HFFc6 (cell line): ENCODE data around the gene DRAXIN. TPM values are rescaled to one million over a fixed set of nuclear protein-coding genes. Genes with fewer than 3 reads are reported as not detected.

Experiments
- DNase-seq: peaks from one replicate; pipeline ENCODE4 v3.0.0-alpha.2; 2018
- H3K27ac Mint-ChIP-seq: 2 replicates; pipeline ENCODE4 v1.8.0; 2020; ENCODE audit warnings: mild to moderate bottlenecking, mixed read lengths
- H3K27me3 Mint-ChIP-seq: 2 replicates; pipeline ENCODE4 v1.8.0; 2021; ENCODE audit warnings: mild to moderate bottlenecking, moderate library complexity, mixed read lengths; ENCODE audit not compliant: insufficient read depth
- H3K36me3 Mint-ChIP-seq: 2 replicates; pipeline ENCODE4 v1.8.0; 2021; ENCODE audit warnings: low read depth, mixed read lengths
- H3K4me1 Mint-ChIP-seq: 2 replicates; pipeline ENCODE4 v1.8.0; 2020; ENCODE audit warnings: low read depth, mixed read lengths
- H3K4me3 Mint-ChIP-seq: 2 replicates; pipeline ENCODE4 v1.8.0; 2020; ENCODE audit warnings: mild to moderate bottlenecking, moderate library complexity, mixed read lengths
- H3K9me3 Mint-ChIP-seq: 2 replicates; pipeline ENCODE4 v1.8.0; 2020; ENCODE audit warnings: mild to moderate bottlenecking, mixed read lengths
- total RNA-seq, 6 experiments: library from RNA; stranded (reverse); fragmentation: NEBNext Ultra II Directional; extraction: Animal tissue kit (Norgen Biotek cat#: 25700); gene quantifications; 2 replicates in 1 of 6; 3 replicates in 5 of 6; pipeline ENCODE4 v1.2.3, GENCODE V29; 2021
- TF ChIP-seq, protein P1 (sequence below): fragments of 200-600 bp; sonication (generic); IDR thresholded peaks from 2 replicates; pipeline ENCODE4 v1.5.0; 2021; ENCODE audit warnings: antibody characterized with exemption, mild to moderate bottlenecking

DRAXIN gene
- total RNA-seq, 6 experiments from 2014 or later = not detected

DNA sequence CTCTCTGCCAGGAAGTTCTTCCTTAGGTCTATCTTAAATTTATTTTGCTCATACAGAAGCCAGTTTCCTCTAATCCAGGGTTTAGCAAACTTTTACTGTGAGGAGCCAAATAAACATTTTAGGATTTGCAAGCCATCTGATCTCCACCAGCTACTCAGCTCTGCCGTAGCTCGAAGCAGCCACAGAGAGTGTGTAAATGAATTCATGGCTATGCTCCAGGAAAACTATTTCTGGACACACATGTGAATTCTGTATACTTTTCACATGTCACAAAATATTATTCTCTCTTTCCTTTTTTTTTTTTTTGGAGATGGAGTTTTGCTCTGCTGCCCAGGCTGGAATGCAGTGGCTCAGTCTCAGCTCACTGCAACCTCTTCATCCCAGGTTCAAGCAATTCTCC, 31.0 kb downstream of the DRAXIN start:
- Mint-ChIP-seq H3K36me3 (no peaks in the 10 kb centered on the region), H3K27ac (no peak overlapping the region), H3K4me1 (peaks cover 8% of the 10 kb centered on the region; the same call in 1 of the 2 replicates), H3K27me3 (peaks cover 19% of the 10 kb centered on the region), H3K4me3 (no peak overlapping the region), H3K9me3 (no peaks in the 10 kb centered on the region)
- TF ChIP-seq, protein P1, sequence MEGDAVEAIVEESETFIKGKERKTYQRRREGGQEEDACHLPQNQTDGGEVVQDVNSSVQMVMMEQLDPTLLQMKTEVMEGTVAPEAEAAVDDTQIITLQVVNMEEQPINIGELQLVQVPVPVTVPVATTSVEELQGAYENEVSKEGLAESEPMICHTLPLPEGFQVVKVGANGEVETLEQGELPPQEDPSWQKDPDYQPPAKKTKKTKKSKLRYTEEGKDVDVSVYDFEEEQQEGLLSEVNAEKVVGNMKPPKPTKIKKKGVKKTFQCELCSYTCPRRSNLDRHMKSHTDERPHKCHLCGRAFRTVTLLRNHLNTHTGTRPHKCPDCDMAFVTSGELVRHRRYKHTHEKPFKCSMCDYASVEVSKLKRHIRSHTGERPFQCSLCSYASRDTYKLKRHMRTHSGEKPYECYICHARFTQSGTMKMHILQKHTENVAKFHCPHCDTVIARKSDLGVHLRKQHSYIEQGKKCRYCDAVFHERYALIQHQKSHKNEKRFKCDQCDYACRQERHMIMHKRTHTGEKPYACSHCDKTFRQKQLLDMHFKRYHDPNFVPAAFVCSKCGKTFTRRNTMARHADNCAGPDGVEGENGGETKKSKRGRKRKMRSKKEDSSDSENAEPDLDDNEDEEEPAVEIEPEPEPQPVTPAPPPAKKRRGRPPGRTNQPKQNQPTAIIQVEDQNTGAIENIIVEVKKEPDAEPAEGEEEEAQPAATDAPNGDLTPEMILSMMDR = no peak
- DNase-seq = no peak

DNA sequence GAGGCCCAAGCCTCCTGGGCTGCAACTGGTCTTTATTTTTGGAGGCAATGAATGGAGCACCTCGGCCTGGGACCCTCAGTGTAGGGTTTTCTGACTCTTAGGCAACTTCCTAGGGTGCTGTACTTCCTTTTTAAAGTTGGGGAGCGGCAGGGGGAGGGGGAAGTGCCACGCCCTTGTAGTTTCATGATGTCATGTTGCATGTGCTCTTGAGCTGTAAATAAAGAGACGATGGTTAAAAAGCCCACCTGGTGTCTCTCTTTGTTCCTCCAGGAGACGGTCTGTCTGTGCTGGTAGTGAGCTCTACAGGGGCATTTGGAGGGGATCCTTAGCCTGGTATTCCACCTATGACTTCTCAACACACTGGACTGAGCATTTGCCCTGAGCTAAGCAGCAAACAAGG, 34.1 kb downstream of the DRAXIN start:
- Mint-ChIP-seq H3K36me3 (no peaks in the 10 kb centered on the region), H3K27ac (no peak overlapping the region), H3K27me3 (peaks cover 19% of the 10 kb centered on the region), H3K9me3 (no peaks in the 10 kb centered on the region), H3K4me3 (no peak overlapping the region), H3K4me1 (peaks cover 5% of the 10 kb centered on the region; the same call in 1 of the 2 replicates)
- TF ChIP-seq, protein P1 = no peak
- no peak for DNase-seq

DNA sequence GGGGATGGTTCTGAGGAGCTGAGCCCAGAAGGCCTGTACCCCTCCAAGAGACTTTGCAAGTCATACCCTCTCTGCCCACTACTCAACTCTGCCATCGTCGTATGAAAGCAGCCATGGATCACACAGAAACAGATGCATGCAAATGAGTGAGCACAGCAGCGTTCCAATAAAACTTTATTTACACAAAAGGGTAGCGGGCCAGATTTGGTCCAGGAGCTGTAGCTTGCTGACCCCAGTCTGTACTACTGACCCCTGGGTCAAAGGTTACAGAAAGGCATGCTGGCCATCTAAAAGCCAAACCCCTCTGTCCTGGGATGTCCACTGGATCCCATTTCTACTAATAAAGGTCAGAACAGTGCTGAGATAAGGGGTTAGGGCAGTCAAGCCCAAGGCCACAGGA, 35.6 kb downstream of the DRAXIN start:
- Mint-ChIP-seq H3K4me3 (no peak overlapping the region), H3K36me3 (no peaks in the 10 kb centered on the region), H3K4me1 (peaks cover 15% of the 10 kb centered on the region), H3K9me3 (no peaks in the 10 kb centered on the region), H3K27ac (no peak overlapping the region), H3K27me3 (peaks cover 13% of the 10 kb centered on the region)
- TF ChIP-seq, protein P1 = no peak
- DNase-seq = no peak

DNA sequence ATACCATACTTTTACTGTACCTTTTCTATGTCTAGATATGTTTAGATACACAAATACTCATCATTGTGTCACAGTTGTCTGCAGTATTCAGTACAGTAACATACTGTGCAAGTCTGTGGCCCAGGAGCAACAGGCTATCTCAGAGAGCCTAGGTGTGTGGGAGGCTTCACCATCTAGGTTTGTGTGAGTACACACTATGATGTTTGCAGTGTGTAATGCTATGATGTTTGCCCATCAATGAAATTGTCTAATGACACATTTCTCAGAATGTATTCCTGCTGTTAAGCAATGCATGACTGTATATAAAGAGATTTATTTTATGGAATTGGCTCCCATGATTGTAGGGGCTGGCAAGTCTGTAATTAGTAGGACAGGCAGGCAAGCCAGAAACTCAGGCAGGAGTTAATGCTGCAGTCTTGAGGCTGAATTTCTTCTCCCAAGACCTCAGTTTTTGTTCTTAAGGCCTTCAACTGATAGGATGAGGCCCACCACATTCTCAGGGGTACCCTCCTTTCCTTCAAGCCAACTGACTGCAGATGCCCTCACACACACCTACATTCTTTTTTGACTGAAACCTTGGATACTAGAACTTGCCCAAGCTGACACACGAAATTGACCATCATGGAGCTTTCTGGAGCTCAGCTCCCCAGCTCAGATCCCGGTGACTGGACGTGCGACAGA, 36.8 kb downstream of the DRAXIN start:
- TF ChIP-seq, protein P1 = no peak
- H3K4me3 Mint-ChIP-seq = no peak overlapping the region
- no peaks in the 10 kb centered on the region for H3K9me3 Mint-ChIP-seq
- H3K27me3 Mint-ChIP-seq = peaks cover 11% of the 10 kb centered on the region
- DNase-seq = no peak
- no peaks in the 10 kb centered on the region for H3K36me3 Mint-ChIP-seq
- no peak overlapping the region for H3K27ac Mint-ChIP-seq
- peaks cover 22% of the 10 kb centered on the region for H3K4me1 Mint-ChIP-seq

DNA sequence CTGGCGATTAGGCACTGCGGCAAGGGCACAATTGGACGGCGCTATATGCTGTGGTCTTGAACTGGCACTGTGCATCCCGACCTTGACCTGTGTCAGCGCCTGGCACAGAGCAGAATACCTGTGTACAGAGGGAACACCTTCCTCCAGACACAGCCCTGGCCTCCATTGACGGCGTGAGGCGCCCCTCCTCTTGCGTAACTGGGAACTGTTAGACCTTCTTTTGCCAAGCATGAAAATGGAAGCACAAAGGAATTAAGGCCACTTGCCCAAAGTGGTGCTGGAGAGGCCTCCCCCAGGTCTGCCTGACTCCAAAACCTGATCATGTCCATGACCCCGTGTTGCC, 37.6 kb downstream of the DRAXIN start:
- H3K4me3 Mint-ChIP-seq = no peak overlapping the region
- TF ChIP-seq, protein P1 = no peak
- H3K4me1 Mint-ChIP-seq = peaks cover 22% of the 10 kb centered on the region
- no peak overlapping the region for H3K27ac Mint-ChIP-seq
- H3K36me3 Mint-ChIP-seq = no peaks in the 10 kb centered on the region
- no peaks in the 10 kb centered on the region for H3K9me3 Mint-ChIP-seq
- DNase-seq = no peak
- H3K27me3 Mint-ChIP-seq = peaks cover 11% of the 10 kb centered on the region
